GM10266 (cell line): ENCODE measurements around the gene LEKR1.

Source experiments
- DNase-seq: peaks from one replicate; pipeline ENCODE4 v3.0.0; 2012; ENCODE audit errors: extremely low spot score
- TF ChIP-seq, protein P1 (sequence below): IDR thresholded peaks from 2 replicates; pipeline ENCODE4 v1.5.1; 2012; ENCODE audit warnings: mild to moderate bottlenecking, low read depth; ENCODE audit not compliant: control insufficient read depth, insufficient read depth; ENCODE audit errors: missing control alignments

The LEKR1 gene

DNA sequence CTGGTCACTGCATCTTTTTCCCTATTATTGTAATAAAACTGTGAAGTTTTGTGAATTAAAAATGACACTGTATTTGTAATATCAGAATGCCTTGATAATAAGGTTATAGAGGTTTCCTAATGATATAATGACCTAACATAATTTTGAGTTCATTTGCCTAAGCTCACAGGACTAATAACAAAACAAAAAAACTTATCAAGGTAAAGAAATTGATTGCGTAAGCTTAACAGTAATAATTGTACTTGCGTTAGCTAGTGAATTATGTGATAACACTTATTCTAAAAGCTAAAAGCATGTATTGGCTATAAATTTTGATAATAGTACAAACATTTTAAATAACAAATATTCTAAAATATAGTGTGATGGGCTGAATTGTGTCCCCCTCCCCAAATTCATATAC lies 112.6 kb downstream of the LEKR1 start:
- DNase-seq, result no peak
- TF ChIP-seq, protein P1, sequence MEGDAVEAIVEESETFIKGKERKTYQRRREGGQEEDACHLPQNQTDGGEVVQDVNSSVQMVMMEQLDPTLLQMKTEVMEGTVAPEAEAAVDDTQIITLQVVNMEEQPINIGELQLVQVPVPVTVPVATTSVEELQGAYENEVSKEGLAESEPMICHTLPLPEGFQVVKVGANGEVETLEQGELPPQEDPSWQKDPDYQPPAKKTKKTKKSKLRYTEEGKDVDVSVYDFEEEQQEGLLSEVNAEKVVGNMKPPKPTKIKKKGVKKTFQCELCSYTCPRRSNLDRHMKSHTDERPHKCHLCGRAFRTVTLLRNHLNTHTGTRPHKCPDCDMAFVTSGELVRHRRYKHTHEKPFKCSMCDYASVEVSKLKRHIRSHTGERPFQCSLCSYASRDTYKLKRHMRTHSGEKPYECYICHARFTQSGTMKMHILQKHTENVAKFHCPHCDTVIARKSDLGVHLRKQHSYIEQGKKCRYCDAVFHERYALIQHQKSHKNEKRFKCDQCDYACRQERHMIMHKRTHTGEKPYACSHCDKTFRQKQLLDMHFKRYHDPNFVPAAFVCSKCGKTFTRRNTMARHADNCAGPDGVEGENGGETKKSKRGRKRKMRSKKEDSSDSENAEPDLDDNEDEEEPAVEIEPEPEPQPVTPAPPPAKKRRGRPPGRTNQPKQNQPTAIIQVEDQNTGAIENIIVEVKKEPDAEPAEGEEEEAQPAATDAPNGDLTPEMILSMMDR, result no peak

DNA sequence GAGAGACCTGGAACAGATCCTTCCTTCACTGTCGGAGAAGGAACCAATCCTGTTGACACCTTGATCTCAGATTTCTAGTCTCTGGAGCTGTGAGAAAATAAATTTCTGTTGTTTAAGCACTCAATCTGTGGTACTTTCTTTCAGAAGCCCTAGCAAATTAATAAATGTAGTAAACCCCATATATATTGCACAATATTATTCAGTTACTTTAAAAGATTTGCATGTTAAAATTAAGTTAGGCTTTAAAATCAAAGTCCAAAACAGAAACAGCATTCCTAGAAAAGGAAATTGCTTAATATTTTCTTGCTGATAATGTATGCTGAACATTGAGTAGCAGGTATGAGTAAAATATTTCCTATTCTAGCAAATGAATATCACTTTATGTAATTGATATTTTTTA lies 113.2 kb downstream of the LEKR1 start:
- TF ChIP-seq, protein P1, result no peak
- DNase-seq, result no peak

DNA sequence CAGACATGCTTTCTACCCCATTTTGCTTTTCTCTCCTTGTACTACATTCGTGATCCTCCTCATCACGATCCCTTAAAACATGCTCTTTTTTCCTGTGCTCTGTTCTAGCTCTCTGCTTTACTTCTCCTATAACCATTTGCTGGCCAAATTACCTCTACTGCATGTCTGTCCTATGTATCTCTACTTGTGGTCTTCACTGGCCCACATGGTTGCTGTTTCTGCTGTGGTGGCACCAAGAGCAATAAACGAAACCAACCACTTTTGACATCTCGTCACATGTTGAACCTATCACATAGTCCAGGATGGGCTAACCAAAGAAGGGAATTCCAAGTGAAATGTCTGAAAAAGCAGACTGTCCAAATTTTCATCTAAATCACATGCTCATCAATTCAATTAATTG lies 115.2 kb downstream of the LEKR1 start:
- DNase-seq, result no peak

DNA sequence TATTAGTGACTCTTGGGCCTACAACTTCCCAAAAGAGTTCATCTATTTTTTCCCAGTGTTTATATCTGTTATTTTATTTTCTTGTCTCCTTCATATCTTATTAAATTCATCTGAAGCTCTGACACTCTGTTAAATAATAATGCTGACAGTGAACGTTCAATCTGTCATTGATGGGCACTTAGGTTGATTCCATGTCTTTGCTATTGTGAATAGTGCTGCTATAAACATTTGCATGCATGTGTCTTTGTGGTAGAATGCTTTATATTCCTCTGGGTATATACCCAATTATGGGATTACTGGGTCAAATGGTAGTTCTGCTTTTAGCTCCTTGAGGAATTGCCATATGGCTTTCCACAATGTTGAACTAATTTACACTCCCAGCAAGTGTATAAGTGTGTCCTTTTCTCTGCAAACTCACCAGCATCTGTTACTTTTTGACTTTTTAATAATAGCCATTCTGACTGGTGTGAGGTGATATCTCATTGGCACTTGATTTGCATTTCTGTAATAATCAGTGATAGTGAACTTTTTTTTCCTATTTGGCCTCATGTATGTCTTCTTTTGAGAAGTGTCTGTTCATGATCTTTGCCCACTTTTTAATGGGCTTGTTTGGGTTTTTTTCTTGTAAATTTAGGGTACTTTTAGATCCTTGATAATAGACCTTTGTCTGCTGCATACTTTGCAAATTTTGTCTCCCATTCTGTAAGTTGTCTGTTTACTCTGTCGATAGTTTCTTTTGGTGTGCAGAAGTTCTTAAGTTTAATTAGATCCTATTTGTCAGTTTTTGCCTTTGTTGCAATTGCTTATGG lies 122.5 kb downstream of the LEKR1 start:
- TF ChIP-seq, protein P1, result no peak
- no peak for DNase-seq

More for the DNA sequence above, 115.2 kb downstream of the LEKR1 start:
- TF ChIP-seq, protein P1, result no peak

DNA sequence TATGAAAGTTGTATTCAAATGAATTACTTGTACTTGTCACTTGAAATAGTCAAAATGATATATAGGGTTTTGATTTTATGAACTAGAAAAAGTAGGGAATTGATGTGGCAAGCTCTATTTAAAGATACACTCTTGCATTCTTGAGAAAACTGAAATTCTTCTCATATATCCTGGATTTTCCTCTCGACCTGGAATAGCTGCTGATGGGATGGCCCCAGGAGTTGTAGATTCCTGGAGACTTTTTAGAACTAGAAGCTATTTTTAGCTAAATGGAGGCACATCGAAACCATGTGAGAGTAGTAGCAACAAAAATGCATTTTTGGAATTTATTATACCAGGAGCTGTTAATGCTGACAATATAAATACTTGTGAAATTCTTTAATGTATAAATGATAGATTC lies 125.9 kb downstream of the LEKR1 start:
- TF ChIP-seq, protein P1, result no peak
- no peak for DNase-seq

DNA sequence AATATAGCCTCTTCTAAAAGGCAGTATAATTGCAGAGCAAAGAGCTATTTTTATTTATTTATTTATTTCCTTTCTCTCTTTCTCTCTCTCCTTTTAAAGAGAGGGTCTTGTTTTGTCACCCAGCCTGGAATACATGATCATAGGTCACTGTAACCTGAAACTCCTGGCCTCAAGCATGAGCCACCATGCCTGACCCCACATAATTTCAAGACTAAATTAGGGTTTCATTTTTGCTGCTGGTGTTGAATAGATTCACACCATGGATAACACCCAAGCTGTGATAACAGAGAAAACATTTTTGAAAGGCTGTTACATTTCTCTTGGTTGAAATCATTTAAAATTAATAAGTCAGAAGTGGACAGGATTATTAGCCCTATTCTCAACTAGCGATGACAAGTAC lies 131.6 kb downstream of the LEKR1 start:
- TF ChIP-seq, protein P1, result no peak
- no peak for DNase-seq

GRCh38 chr3:156963096-156963495 lies 136.9 kb downstream of the LEKR1 start:
- no peak for DNase-seq
- TF ChIP-seq, protein P1, result no peak
